SU-DHL-6 (cell line): ENCODE data around the gene NMNAT2.

Experiments
- CTCF ChIP-seq: fragments of 200-600 bp; sonication (generic); IDR thresholded peaks from one replicate; pipeline ENCODE4 v1.5.1; 2017; ENCODE audit warnings: antibody characterized with exemption, mild to moderate bottlenecking, low read length, moderate library complexity; ENCODE audit not compliant: insufficient read depth, poor library complexity, severe bottlenecking
- EZH2phosphoT487 ChIP-seq: fragments of 200-600 bp; sonication (generic), shearing (Covaris generic); conservative IDR thresholded peaks from 2 replicates; pipeline ENCODE4 v1.6.1; 2018; ENCODE audit warnings: mild to moderate bottlenecking, antibody characterized with exemption, low read length, moderate library complexity, mixed read lengths

GRCh38 chr1:183403498-183403897 lies 14.7 kb downstream of the NMNAT2 start:
- TF ChIP-seq CTCF = no peak
- no peak for TF ChIP-seq EZH2phosphoT487
